Eye (tissue), 1 donor: ENCODE results near the gene SIL1.
"Not testable (repeated sequence)": the region's sequence is repeated elsewhere in the genome, so short reads cannot be mapped to it uniquely, and the experiment has no call there.

Experiments
- DNase-seq: peaks from one replicate; pipeline ENCODE4 v3.0.0-alpha.2; 2015

The SIL1 gene

GRCh38 chr5:138936968-138937345 is 261.2 kb downstream of the SIL1 start:
- DNase-seq: no peak

- DNase-seq: no peak
Measured at GRCh38 chr5:138936225-138936967, 261.8 kb downstream of the SIL1 start.

- DNase-seq: no peak
Measured at GRCh38 chr5:138935466-138935865, 262.7 kb downstream of the SIL1 start.

GRCh38 chr5:138934971-138935370 is 263.2 kb downstream of the SIL1 start:
- no peak for DNase-seq

GRCh38 chr5:138933522-138934290 is 264.5 kb downstream of the SIL1 start:
- no peak for DNase-seq

GRCh38 chr5:138932171-138932810 is 265.9 kb downstream of the SIL1 start:
- no peak for DNase-seq

GRCh38 chr5:138930371-138931097 is 267.6 kb downstream of the SIL1 start:
- DNase-seq: no peak

- DNase-seq: no peak
Measured at GRCh38 chr5:138929571-138929955, 268.6 kb downstream of the SIL1 start.

GRCh38 chr5:138927979-138928378 is 270.2 kb downstream of the SIL1 start:
- no peak for DNase-seq

- DNase-seq: no peak
Measured at GRCh38 chr5:138927544-138927943, 270.6 kb downstream of the SIL1 start.

GRCh38 chr5:138926688-138927448 is 271.3 kb downstream of the SIL1 start:
- peak; percentile 57 for DNase-seq

GRCh38 chr5:138926257-138926656 is 271.9 kb downstream of the SIL1 start:
- no peak for DNase-seq

GRCh38 chr5:138925090-138925635 is 273.0 kb downstream of the SIL1 start:
- no peak for DNase-seq

GRCh38 chr5:138922494-138922893 is 275.7 kb downstream of the SIL1 start:
- DNase-seq: no peak

- not testable (repeated sequence) for DNase-seq
Measured at GRCh38 chr5:138921362-138921761, 276.8 kb downstream of the SIL1 start.

- DNase-seq: no peak
Measured at GRCh38 chr5:138920181-138920580, 278.0 kb downstream of the SIL1 start.

GRCh38 chr5:138918686-138919085 is 279.5 kb downstream of the SIL1 start:
- DNase-seq: no peak

- DNase-seq: no peak
Measured at GRCh38 chr5:138914338-138914737, 283.8 kb downstream of the SIL1 start.

GRCh38 chr5:138913773-138914172 is 284.4 kb downstream of the SIL1 start:
- no peak for DNase-seq

GRCh38 chr5:138912093-138912492 is 286.1 kb downstream of the SIL1 start:
- DNase-seq: no peak

GRCh38 chr5:138911441-138911840 is 286.7 kb downstream of the SIL1 start:
- DNase-seq: no peak

- DNase-seq: no peak
Measured at GRCh38 chr5:138910546-138911185, 287.5 kb downstream of the SIL1 start.
